Stimulated activated CD4-positive, alpha-beta T cell treated with anti-CD3 and anti-CD28 coated beads, Interleukin-15, amount 100 ng/mL, for 1 hour (primary cell): ENCODE results near the gene ARL4A.

Experiments used
- DNase-seq, 2 donors: peaks; one replicate each; pipeline ENCODE4 v3.0.0-alpha.2; 2020; ENCODE audit warnings: low read depth in 1 of 2, low spot score in 1 of 2

The ARL4A gene

DNA sequence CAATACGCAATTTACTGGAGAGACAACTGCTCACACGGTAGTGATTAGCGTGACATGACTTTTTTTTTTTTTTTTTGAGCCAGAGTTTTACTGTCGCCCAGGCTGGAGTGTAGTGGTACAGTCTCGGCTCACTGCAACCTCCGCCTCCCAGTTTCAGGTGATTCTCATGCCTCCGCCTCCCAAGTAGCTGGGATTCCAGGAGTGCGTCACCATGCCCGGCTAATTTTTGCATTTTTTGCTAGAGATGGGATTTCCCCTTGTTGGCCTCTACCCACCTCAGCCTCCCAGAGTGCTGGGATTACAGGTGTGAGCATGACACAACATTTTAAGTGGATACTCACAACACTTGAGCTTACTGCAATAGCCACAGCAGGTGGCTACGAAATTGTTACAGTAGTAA is 11.9 kb downstream of the ARL4A start:
- DNase-seq, result no peak

- no peak for DNase-seq
Observed at GRCh38 chr7:12701433-12701832, 14.0 kb downstream of the ARL4A start.

DNA sequence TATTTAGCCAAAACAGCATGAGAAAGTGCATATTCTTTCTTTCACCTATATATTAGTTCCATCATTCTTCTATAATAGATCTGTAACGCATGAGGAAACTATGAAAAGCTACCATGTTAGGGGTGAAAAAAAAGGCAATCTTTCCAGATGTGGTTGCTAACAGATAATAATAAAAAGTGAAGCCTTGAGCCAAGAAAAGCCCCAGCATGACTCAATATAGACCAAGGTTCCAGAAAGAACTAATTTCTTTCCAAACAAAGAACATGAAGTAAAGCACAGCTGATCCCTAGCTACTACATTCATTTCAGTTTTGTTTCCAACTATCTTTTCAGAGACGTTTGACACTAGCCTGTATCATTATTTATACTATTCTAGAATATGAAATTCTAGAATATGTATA is 16.4 kb downstream of the ARL4A start:
- DNase-seq, result no peak

GRCh38 chr7:12705878-12706277 is 18.4 kb downstream of the ARL4A start:
- no peak for DNase-seq

DNA sequence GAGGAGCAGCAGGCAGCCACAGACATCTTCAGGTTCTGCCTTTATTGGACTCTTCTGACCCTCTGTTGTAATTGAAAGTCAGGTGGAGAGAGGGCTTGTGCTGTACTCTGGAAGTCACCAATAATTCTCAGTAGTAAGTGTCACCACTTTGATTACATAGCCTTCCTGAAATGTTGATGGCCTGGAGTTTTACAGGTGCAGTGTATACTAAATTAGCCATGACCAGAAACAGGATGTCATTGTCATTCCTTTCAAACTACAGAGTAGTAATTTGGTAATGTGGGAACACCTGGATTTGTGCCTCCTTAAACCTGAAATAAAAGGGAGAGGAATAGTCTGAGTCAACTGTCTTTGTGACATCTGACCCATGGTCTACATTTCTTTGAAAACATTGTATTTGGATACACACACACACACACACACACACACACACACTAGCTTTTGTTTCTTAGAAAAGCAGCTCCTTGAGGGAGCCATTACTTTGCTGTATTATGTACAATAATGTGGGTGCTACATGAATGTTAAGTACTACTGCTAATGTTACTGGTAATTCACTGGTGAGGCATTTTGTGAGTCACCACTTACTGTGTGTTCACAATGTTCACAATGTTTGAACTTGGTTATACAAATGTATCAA is 19.6 kb downstream of the ARL4A start:
- no peak for DNase-seq

DNA sequence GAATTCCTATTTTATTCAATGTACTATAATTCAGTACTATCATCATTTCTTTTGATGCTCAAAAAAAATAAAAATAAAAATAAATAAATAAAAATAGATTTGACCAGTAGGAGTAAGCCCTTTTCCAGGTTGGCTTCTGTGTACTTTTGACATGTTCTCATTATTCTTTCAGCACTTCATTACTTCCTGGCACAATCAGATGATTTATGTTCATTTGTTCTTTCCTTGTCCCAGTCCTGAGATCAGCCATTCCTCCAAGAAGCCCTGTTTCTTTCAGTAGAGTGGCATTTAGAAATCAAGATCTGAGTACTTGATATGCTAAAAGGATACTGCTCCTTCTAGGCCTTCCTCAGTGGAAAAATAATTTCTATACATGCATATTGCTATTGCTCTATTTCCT is 20.9 kb downstream of the ARL4A start:
- no peak for DNase-seq

DNA sequence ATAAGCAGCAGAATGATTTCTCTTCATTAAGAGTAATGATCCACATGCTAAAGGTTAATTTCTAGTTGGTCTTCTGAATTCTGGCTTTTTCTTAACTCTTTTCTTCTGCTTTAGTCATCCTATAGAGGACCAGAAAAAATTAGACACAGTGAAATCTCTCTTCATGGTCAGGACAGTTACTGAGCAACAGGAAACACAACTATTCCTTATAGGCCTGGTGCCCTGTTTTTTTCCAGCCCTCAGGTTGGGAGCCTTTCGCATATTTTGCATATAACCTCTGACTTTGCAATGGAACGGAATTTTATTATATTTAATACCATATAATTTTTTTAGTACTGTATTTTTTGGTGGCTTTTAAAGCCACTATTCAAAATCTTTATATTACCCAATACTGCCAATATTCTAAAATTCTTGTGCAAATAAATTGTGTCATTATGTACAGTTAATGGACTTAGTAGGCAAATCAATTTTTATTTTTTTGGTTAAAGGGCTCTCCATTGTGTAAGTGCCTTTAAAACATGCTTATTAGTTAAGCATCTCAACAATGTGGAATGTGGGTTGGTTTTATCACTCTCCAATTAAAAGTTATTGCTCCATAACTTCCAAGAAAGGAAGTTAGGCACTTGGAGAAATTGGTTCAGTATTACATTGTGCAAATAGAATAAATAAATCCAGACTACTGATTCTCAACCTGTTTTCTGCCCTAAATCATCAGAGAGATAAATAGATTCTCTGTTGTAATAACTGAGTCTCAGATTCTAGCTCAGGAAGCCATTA is 22.5 kb downstream of the ARL4A start:
- no peak for DNase-seq

DNA sequence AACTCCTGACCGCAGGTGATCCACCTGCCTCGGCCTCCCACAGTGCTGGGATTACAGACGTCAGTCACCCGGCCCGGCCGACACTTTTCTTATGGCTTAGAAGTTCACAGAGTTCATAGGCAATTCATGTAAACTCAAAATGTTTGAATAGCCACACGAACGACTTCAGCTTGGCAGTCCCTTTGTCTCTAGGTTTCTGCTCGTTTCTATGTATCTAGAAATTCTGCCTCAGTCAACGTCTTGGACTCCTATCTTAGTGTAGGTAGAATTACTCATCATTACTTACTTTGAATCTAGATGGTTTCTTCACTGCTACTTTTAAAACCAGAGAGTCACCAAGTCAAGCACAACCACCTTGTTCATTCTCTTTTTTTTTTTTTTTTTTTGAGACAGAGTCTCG is 23.7 kb downstream of the ARL4A start:
- DNase-seq, result no peak

DNA sequence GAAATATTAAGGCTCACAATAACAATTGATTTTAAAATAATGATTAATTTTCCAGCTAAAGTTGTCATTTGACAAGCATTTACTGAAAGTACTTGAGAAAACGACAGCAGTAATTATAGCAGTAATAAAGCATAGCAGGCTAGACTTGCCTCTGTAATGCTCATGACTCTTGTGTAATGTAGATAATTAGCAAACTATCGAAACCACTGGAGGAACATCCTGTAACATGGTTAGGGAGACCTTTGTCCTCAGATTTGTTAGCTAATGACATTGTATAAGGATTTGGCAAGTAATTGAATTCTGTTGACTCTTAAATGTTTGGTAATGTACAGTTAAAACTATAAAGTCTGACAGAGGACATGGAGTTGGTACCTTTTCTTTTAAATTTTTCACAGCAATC is 24.8 kb downstream of the ARL4A start:
- no peak for DNase-seq

DNA sequence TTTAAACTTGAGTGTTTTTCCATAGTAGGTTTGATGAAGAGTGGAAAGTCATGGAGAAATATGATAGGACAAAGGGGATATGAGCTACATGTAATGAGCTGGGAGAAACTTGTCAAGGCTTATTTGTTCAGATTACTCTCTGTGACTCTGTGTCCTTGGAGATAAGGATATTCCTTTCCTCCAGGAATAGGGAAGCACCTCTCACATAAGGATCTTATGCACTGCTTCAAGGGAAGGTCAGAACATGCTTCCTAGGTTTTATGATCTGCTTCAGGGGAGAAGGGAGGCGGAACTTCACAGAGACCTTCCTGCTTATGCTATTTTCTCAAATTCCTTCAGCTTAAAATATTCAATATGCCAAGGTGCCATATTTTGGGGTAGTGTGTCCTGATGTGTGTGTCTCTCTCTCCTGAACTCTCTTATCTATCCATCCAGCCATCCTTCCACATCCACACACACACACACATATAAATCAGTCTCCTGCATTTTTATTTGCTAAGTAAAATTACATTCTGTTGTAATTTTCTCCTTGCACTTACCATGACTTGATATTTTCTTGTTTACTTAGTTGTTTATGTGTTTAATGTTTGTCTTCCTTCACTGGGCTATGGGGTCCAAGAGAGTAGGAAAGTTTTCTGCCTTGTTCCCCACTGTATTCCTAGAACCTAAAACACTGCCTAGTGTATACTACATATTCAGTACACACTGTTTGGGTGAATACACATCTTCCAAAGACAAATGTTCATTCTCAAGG is 26.4 kb downstream of the ARL4A start:
- DNase-seq, result no peak

DNA sequence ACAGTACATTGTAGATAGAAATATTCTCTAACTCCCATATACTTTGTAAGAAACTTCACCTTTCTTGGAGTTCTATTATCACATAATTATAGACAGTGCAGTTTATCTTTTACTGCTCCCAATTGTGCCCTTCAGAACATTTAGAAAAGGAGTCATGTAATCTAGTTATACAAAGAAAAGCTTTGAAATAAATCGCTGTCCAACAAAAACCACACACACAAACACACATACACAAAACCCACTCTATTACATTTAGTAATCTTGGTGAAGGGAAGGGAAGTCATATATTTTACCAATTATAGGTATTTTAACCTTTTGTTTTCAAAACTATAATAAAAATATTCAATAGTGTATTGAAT is 26.9 kb downstream of the ARL4A start:
- DNase-seq, result no peak

GRCh38 chr7:12715372-12716133 is 28.1 kb downstream of the ARL4A start:
- DNase-seq, result no peak

- no peak for DNase-seq
Observed at GRCh38 chr7:12716134-12716681, 28.8 kb downstream of the ARL4A start.

- no peak for DNase-seq
Observed at GRCh38 chr7:12716722-12717121, 29.3 kb downstream of the ARL4A start.

DNA sequence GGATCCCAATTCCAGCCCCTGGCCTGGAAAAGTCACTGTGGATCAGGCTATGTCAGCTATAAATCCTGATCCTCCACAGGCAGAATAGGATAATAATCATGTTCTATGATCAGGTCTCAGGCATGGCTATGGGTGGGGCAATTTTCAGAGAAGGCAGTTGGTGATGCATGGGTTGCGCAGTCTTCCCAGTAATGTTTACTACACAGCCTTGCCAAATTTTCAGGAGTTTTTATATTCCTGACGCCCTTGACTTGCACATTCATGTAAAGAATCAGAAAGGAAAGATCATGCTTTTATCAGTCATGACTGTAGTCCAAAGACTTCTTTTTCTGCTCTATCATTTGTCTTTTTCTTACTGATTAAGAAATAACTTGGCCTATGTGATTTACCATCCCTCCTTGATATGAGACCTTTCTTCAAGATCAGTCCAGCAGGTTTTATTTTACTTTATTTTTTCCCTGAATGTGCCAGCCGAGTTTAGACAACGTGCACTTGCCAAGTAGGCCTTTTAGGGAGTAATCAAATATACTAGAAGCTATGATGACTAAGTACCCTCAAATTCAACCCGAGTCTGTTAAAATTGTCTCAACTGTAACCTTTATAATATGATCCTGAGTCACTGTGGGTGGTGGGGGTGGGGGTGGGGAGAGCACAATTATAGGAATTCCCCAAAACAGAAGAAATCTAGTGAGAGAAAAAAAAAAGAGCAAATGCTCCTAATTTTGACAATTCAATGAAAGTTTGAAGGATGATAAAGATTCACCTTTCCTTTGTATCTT is 31.9 kb downstream of the ARL4A start:
- DNase-seq, result no peak

- DNase-seq, result no peak
Observed at GRCh38 chr7:12719981-12720865, 32.8 kb downstream of the ARL4A start.

- DNase-seq, result no peak
Observed at GRCh38 chr7:12721286-12721830, 33.9 kb downstream of the ARL4A start.

GRCh38 chr7:12722136-12722535 is 34.7 kb downstream of the ARL4A start:
- no peak for DNase-seq
